ENCODE data around the gene AKR1C3.
"Not testable (repeated sequence)": the region's sequence is repeated elsewhere in the genome, so short reads cannot be mapped to it uniquely, and the experiment has no call there.

DNA sequence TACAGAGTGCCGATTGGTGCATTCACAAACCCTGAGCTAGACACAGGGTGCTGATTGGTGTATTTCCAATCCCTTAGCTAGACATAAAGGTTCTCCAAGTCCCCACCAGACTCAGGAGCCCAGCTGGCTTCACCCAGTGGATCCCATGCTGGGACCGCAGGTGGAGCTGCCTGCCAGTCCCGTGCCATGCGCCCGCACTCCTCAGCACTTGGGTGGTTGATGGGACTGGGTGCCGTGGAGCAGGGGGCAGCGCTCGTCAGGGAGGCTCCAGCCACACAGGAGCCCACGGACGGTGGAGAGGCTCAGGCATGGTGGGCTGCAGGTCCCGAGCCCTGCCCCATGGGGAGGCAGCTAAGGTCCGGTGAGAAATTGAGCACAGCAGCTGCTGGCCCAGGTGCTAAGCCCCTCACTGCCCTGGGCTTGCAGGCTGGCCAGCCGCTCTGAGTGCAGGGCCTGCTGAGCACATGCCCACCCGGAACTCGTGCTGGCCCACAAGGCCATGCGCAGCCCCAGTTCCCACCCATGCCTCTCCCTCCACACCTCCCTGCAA is 41.2 kb upstream of the AKR1C3 start:
- TF ChIP-seq, protein P1, sequence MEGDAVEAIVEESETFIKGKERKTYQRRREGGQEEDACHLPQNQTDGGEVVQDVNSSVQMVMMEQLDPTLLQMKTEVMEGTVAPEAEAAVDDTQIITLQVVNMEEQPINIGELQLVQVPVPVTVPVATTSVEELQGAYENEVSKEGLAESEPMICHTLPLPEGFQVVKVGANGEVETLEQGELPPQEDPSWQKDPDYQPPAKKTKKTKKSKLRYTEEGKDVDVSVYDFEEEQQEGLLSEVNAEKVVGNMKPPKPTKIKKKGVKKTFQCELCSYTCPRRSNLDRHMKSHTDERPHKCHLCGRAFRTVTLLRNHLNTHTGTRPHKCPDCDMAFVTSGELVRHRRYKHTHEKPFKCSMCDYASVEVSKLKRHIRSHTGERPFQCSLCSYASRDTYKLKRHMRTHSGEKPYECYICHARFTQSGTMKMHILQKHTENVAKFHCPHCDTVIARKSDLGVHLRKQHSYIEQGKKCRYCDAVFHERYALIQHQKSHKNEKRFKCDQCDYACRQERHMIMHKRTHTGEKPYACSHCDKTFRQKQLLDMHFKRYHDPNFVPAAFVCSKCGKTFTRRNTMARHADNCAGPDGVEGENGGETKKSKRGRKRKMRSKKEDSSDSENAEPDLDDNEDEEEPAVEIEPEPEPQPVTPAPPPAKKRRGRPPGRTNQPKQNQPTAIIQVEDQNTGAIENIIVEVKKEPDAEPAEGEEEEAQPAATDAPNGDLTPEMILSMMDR (IDR thresholded peaks at IDR 0.05): not testable (repeated sequence)
- TF ChIP-seq POLR2A (IDR thresholded peaks at IDR 0.05): not testable (repeated sequence)

All from sigmoid colon (tissue), 3 donors.